GM08714 (cell line): ENCODE measurements around the gene MAP4K1.
"Not testable (repeated sequence)": the region's sequence is repeated elsewhere in the genome, so short reads cannot be mapped to it uniquely, and the experiment has no call there.

ENCODE experiments used
- H3K4me3 ChIP-seq: fragments of 200-500 bp; sonication (Bioruptor generic); 2 replicates; pipeline ENCODE4 v1.5.1; 2014; ENCODE audit warnings: mild to moderate bottlenecking, low read length, inconsistent platforms
- ZNF274 ChIP-seq: IDR thresholded peaks from 2 replicates; pipeline ENCODE4 v1.6.1; 2012; ENCODE audit warnings: mild to moderate bottlenecking, low read depth, low read length

MAP4K1 gene

GRCh38 chr19:38619361-38620174, 1.8 kb upstream of the MAP4K1 start:
- TF ChIP-seq ZNF274: no peak

GRCh38 chr19:38618590-38619360, 1.0 kb upstream of the MAP4K1 start, which contains the start of gene EIF3K:
EIF3K (plus strand) TSS chr19:38619188; CDS start chr19:38619269, 81 bp downstream.
- peak within 1 kb of the TSS; percentile 93 for H3K4me3 ChIP-seq
- no peak for TF ChIP-seq ZNF274

More at GRCh38 chr19:38619361-38620174, 1.8 kb upstream of the MAP4K1 start:
- peak overlapping the region; percentile 93 for H3K4me3 ChIP-seq

GRCh38 chr19:38617283-38617763, 430 bp downstream of the MAP4K1 start:
- TF ChIP-seq ZNF274: no peak
- H3K4me3 ChIP-seq: peak overlapping the region; percentile 71

GRCh38 chr19:38616265-38616664, 1.5 kb downstream of the MAP4K1 start:
- TF ChIP-seq ZNF274: no peak
- H3K4me3 ChIP-seq: peak overlapping the region; percentile 71; the same call in 1 of the 2 replicates

GRCh38 chr19:38615007-38615581, 2.7 kb downstream of the MAP4K1 start:
- TF ChIP-seq ZNF274: no peak
- H3K4me3 ChIP-seq: no peak overlapping the region

- no peak overlapping the region for H3K4me3 ChIP-seq
- TF ChIP-seq ZNF274: no peak
Measured at GRCh38 chr19:38614289-38614688, 3.5 kb downstream of the MAP4K1 start.

GRCh38 chr19:38606131-38606530, 11.6 kb downstream of the MAP4K1 start:
- no peak overlapping the region for H3K4me3 ChIP-seq
- no peak for TF ChIP-seq ZNF274

- H3K4me3 ChIP-seq: not testable (repeated sequence)
Measured at GRCh38 chr19:38602856-38603255, 14.9 kb downstream of the MAP4K1 start.

GRCh38 chr19:38599722-38600121, 18.0 kb downstream of the MAP4K1 start:
- H3K4me3 ChIP-seq: no peak overlapping the region
- TF ChIP-seq ZNF274: no peak

- no peak overlapping the region for H3K4me3 ChIP-seq
- no peak for TF ChIP-seq ZNF274
Measured at GRCh38 chr19:38597075-38597474, 20.7 kb downstream of the MAP4K1 start.

GRCh38 chr19:38596057-38596981, 21.4 kb downstream of the MAP4K1 start:
- no peak overlapping the region for H3K4me3 ChIP-seq
- no peak for TF ChIP-seq ZNF274

GRCh38 chr19:38592940-38593339, 24.8 kb downstream of the MAP4K1 start:
- H3K4me3 ChIP-seq: no peak overlapping the region
- no peak for TF ChIP-seq ZNF274

GRCh38 chr19:38588041-38588440, 29.7 kb downstream of the MAP4K1 start:
- no peak overlapping the region for H3K4me3 ChIP-seq
- no peak for TF ChIP-seq ZNF274
